Dendritic cell treated with granulocyte-macrophage colony-stimulating factor and Interleukin-4, amounts not matched to agents 40 ng/mL and 50 ng/mL, for 4 days (primary cell): ENCODE data around the gene TSHR.
"Not testable (repeated sequence)": the region's sequence is repeated elsewhere in the genome, so short reads cannot be mapped to it uniquely, and the experiment has no call there.

Experiments
- H3K27ac Mint-ChIP-seq: one replicate; pipeline ENCODE4 v1.8.0; 2022; ENCODE audit warnings: mild to moderate bottlenecking, mixed read lengths
- H3K27me3 Mint-ChIP-seq: one replicate; pipeline ENCODE4 v1.8.0; 2022; ENCODE audit warnings: mild to moderate bottlenecking, mixed read lengths
- H3K36me3 Mint-ChIP-seq: one replicate; pipeline ENCODE4 v1.8.0; 2022; ENCODE audit warnings: low read depth, mixed read lengths
- H3K4me1 Mint-ChIP-seq: one replicate; pipeline ENCODE4 v1.8.0; 2022; ENCODE audit warnings: low read depth, mixed read lengths
- H3K4me3 Mint-ChIP-seq: one replicate; pipeline ENCODE4 v1.8.0; 2022; ENCODE audit warnings: mild to moderate bottlenecking, moderate library complexity, mixed read lengths
- H3K9me3 Mint-ChIP-seq: one replicate; pipeline ENCODE4 v1.8.0; 2022; ENCODE audit warnings: mixed read lengths
- intact Hi-C: fragments of 100-400 bp; cut with micrococcal nuclease; formaldehyde crosslinking; loops from one replicate; pipeline ENCODE4 v1.15.0; 2022

The TSHR gene

GRCh38 chr14:80955416-80955941 is at the start of gene TSHR:
Gene TSHR (plus strand): TSS chr14:80955621. CDS start chr14:80955681, 60 bp downstream.
- Mint-ChIP-seq H3K27me3 (peaks cover 13% of the 10 kb centered on the region), H3K4me3 (peak within 1 kb of the TSS; percentile 84), H3K36me3 (no peaks in the 10 kb centered on the region), H3K27ac (peak within 1 kb of the TSS; percentile 68), H3K4me1 (peaks cover 19% of the 10 kb centered on the region), H3K9me3 (no peaks in the 10 kb centered on the region)
- intact Hi-C loops: loop anchor here (2.0 to 5.0 kb wide), 3 partner anchors 215 to 507 kb away; no protein-coding TSS in a partner anchor

GRCh38 chr14:80906336-80906735 is 49.1 kb upstream of the TSHR start:
- intact Hi-C loops: no loop called here
- Mint-ChIP-seq H3K4me3 (no peak overlapping the region), H3K4me1 (no peaks in the 10 kb centered on the region), H3K27me3 (no peaks in the 10 kb centered on the region), H3K36me3 (peaks cover 19% of the 10 kb centered on the region), H3K27ac (no peak overlapping the region), H3K9me3 (no peaks in the 10 kb centered on the region)

- Mint-ChIP-seq H3K27ac (no peak overlapping the region), H3K4me1 (no peaks in the 10 kb centered on the region), H3K27me3 (no peaks in the 10 kb centered on the region), H3K36me3 (peaks cover 19% of the 10 kb centered on the region), H3K9me3 (no peaks in the 10 kb centered on the region), H3K4me3 (no peak overlapping the region)
- intact Hi-C loops: no loop called here
These were observed 48.5 kb upstream of the TSHR start for GRCh38 chr14:80906946-80907345.

GRCh38 chr14:80912013-80912412 is 43.4 kb upstream of the TSHR start:
- intact Hi-C loops, H3K4me1 Mint-ChIP-seq, H3K27ac Mint-ChIP-seq, H3K4me3 Mint-ChIP-seq, H3K9me3 Mint-ChIP-seq, H3K27me3 Mint-ChIP-seq: not testable (repeated sequence)
- H3K36me3 Mint-ChIP-seq: peaks cover 21% of the 10 kb centered on the region

GRCh38 chr14:80919622-80920021 is 35.8 kb upstream of the TSHR start:
- no peak overlapping the region for H3K4me3 Mint-ChIP-seq
- peaks cover 22% of the 10 kb centered on the region for H3K36me3 Mint-ChIP-seq
- intact Hi-C loops: no loop called here
- H3K27ac Mint-ChIP-seq: no peak overlapping the region
- no peaks in the 10 kb centered on the region for H3K9me3 Mint-ChIP-seq
- no peaks in the 10 kb centered on the region for H3K27me3 Mint-ChIP-seq
- no peaks in the 10 kb centered on the region for H3K4me1 Mint-ChIP-seq

GRCh38 chr14:80923368-80923767 is 32.1 kb upstream of the TSHR start:
- Mint-ChIP-seq H3K27ac (no peak overlapping the region), H3K27me3 (no peaks in the 10 kb centered on the region), H3K36me3 (peaks cover 8% of the 10 kb centered on the region), H3K4me1 (peaks cover 17% of the 10 kb centered on the region), H3K9me3 (peaks cover 4% of the 10 kb centered on the region), H3K4me3 (no peak overlapping the region)
- intact Hi-C loops: no loop called here

- peaks cover 12% of the 10 kb centered on the region for H3K36me3 Mint-ChIP-seq
- H3K27ac Mint-ChIP-seq: no peak overlapping the region
- no peak overlapping the region for H3K4me3 Mint-ChIP-seq
- H3K9me3 Mint-ChIP-seq: peaks cover 8% of the 10 kb centered on the region
- H3K27me3 Mint-ChIP-seq: no peaks in the 10 kb centered on the region
- intact Hi-C loops: no loop called here
- H3K4me1 Mint-ChIP-seq: peaks cover 20% of the 10 kb centered on the region
These were observed 30.9 kb upstream of the TSHR start for GRCh38 chr14:80924365-80925103.

GRCh38 chr14:80926397-80927082 is 28.9 kb upstream of the TSHR start:
- H3K27ac Mint-ChIP-seq: no peak overlapping the region
- no peaks in the 10 kb centered on the region for H3K27me3 Mint-ChIP-seq
- intact Hi-C loops: no loop called here
- H3K4me3 Mint-ChIP-seq: no peak overlapping the region
- peaks cover 39% of the 10 kb centered on the region for H3K4me1 Mint-ChIP-seq
- peaks cover 12% of the 10 kb centered on the region for H3K36me3 Mint-ChIP-seq
- H3K9me3 Mint-ChIP-seq: peaks cover 8% of the 10 kb centered on the region

GRCh38 chr14:80927083-80927989 is 28.1 kb upstream of the TSHR start:
- Mint-ChIP-seq H3K36me3 (peaks cover 12% of the 10 kb centered on the region), H3K9me3 (peaks cover 8% of the 10 kb centered on the region), H3K4me3 (no peak overlapping the region), H3K27ac (no peak overlapping the region), H3K4me1 (peaks cover 46% of the 10 kb centered on the region), H3K27me3 (no peaks in the 10 kb centered on the region)
- intact Hi-C loops: no loop called here

- Mint-ChIP-seq H3K4me1 (peaks cover 61% of the 10 kb centered on the region), H3K27ac (no peak overlapping the region)
These were observed 25.3 kb upstream of the TSHR start for GRCh38 chr14:80930095-80930494.

GRCh38 chr14:80930836-80931389 is 24.5 kb upstream of the TSHR start:
- Mint-ChIP-seq H3K36me3 (peaks cover 13% of the 10 kb centered on the region), H3K27me3 (no peaks in the 10 kb centered on the region), H3K4me1 (peaks cover 57% of the 10 kb centered on the region), H3K27ac (no peak overlapping the region), H3K9me3 (peaks cover 8% of the 10 kb centered on the region), H3K4me3 (no peak overlapping the region)
- intact Hi-C loops: no loop called here

More at GRCh38 chr14:80930095-80930494, 25.3 kb upstream of the TSHR start:
- Mint-ChIP-seq H3K4me3 (no peak overlapping the region), H3K27me3 (no peaks in the 10 kb centered on the region), H3K9me3 (peaks cover 8% of the 10 kb centered on the region), H3K36me3 (peaks cover 12% of the 10 kb centered on the region)
- intact Hi-C loops: no loop called here

- H3K36me3 Mint-ChIP-seq: peaks cover 17% of the 10 kb centered on the region
- no peak overlapping the region for H3K27ac Mint-ChIP-seq
- intact Hi-C loops: no loop called here
- peaks cover 45% of the 10 kb centered on the region for H3K4me1 Mint-ChIP-seq
- peaks cover 5% of the 10 kb centered on the region for H3K9me3 Mint-ChIP-seq
- no peaks in the 10 kb centered on the region for H3K27me3 Mint-ChIP-seq
- H3K4me3 Mint-ChIP-seq: no peak overlapping the region
These were observed 22.1 kb upstream of the TSHR start for GRCh38 chr14:80933282-80933681.

GRCh38 chr14:80933686-80934085 is 21.7 kb upstream of the TSHR start:
- Mint-ChIP-seq H3K9me3 (peaks cover 1% of the 10 kb centered on the region), H3K27me3 (no peaks in the 10 kb centered on the region), H3K4me3 (no peak overlapping the region), H3K27ac (no peak overlapping the region), H3K4me1 (peaks cover 41% of the 10 kb centered on the region), H3K36me3 (peaks cover 13% of the 10 kb centered on the region)
- intact Hi-C loops: no loop called here
